ENCODE measurements around the gene DNAJC13. TPM values are rescaled to one million over a fixed set of nuclear protein-coding genes. Genes with fewer than 3 reads are reported as not detected.

The DNAJC13 gene
- total and polyA plus RNA-seq, 2 donors from 2014 or later = 11.5 to 43.1 TPM

- FAIRE-seq (no peak), DNase-seq (no peak)
- H3K36me3 ChIP-seq (ENCODE audit: control insufficient read depth in 2 of 3, insufficient read depth in 3 of 3, low read length in 3 of 3) = peaks cover 4 to 11% (median 9%) of the 10 kb centered on the region in 3 donors
- H3K27me3 ChIP-seq (ENCODE audit: control insufficient read depth, insufficient read depth, low read length) = no peaks in the 10 kb centered on the region
- H3K4me3 ChIP-seq (ENCODE audit: low read length in 3 of 3) = no peak overlapping the region
- H3K27ac ChIP-seq (ENCODE audit: low read depth in 2 of 2, low read length in 2 of 2) = no peak overlapping the region
- TF ChIP-seq CTCF (IDR thresholded peaks at IDR 0.05; ENCODE audit: borderline replicate concordance, extremely low read depth, insufficient read depth) = no peak
- no peak overlapping the region for H3K9ac ChIP-seq (ENCODE audit: low read length in 3 of 3)
- intact Hi-C loops (cut with DNase I) = no loop called here
- H3K4me1 ChIP-seq (ENCODE audit: control insufficient read depth in 2 of 3, insufficient read depth in 2 of 3, low read depth in 1 of 3, low read length in 3 of 3) = no peaks in the 10 kb centered on the region
- no peaks in the 10 kb centered on the region for H3K9me3 ChIP-seq (ENCODE audit: control insufficient read depth in 2 of 3, insufficient read depth in 1 of 3, low read length in 3 of 3)
Measured at GRCh38 chr3:132488151-132488550, 70.8 kb downstream of the DNAJC13 start.

- H3K4me3 ChIP-seq (ENCODE audit: low read length in 3 of 3) = no peak overlapping the region
- no peak for TF ChIP-seq CTCF (IDR thresholded peaks at IDR 0.05; ENCODE audit: borderline replicate concordance, extremely low read depth, insufficient read depth)
- no peak overlapping the region for H3K9ac ChIP-seq (ENCODE audit: low read length in 3 of 3)
- H3K36me3 ChIP-seq (ENCODE audit: control insufficient read depth in 2 of 3, insufficient read depth in 3 of 3, low read length in 3 of 3) = peaks cover 8 to 68% (median 19%) of the 10 kb centered on the region in 3 donors
- no peak overlapping the region for H3K27ac ChIP-seq (ENCODE audit: low read depth in 2 of 2, low read length in 2 of 2)
- H3K27me3 ChIP-seq (ENCODE audit: control insufficient read depth, insufficient read depth, low read length) = no peaks in the 10 kb centered on the region
- H3K9me3 ChIP-seq (ENCODE audit: control insufficient read depth in 2 of 3, insufficient read depth in 1 of 3, low read length in 3 of 3) = no peaks in the 10 kb centered on the region
- FAIRE-seq = no peak
- intact Hi-C loops (cut with DNase I) = no loop called here
- DNase-seq = no peak
- H3K4me1 ChIP-seq (ENCODE audit: control insufficient read depth in 2 of 3, insufficient read depth in 2 of 3, low read depth in 1 of 3, low read length in 3 of 3) = no peaks in the 10 kb centered on the region
Measured at GRCh38 chr3:132499071-132499470, 81.8 kb downstream of the DNAJC13 start.

GRCh38 chr3:132503559-132503958 is 86.3 kb downstream of the DNAJC13 start:
- DNase-seq = no peak
- Histone ChIP-seq H3K4me1 (ENCODE audit: control insufficient read depth in 2 of 3, insufficient read depth in 2 of 3, low read depth in 1 of 3, low read length in 3 of 3) (peaks cover 0 to 4% (median 0%) of the 10 kb centered on the region in 3 donors), H3K27me3 (ENCODE audit: control insufficient read depth, insufficient read depth, low read length) (no peaks in the 10 kb centered on the region), H3K4me3 (ENCODE audit: low read length in 3 of 3) (no peak overlapping the region), H3K27ac (ENCODE audit: low read depth in 2 of 2, low read length in 2 of 2) (no peak overlapping the region), H3K9me3 (ENCODE audit: control insufficient read depth in 2 of 3, insufficient read depth in 1 of 3, low read length in 3 of 3) (no peaks in the 10 kb centered on the region), H3K36me3 (ENCODE audit: control insufficient read depth in 2 of 3, insufficient read depth in 3 of 3, low read length in 3 of 3) (peaks cover 5 to 54% (median 12%) of the 10 kb centered on the region in 3 donors), H3K9ac (ENCODE audit: low read length in 3 of 3) (no peak overlapping the region)
- TF ChIP-seq CTCF (IDR thresholded peaks at IDR 0.05; ENCODE audit: borderline replicate concordance, extremely low read depth, insufficient read depth) = no peak
- FAIRE-seq = no peak
- intact Hi-C loops (cut with DNase I) = no loop called here

GRCh38 chr3:132504375-132504933 is 87.2 kb downstream of the DNAJC13 start:
- no peak overlapping the region for H3K4me3 ChIP-seq (ENCODE audit: low read length in 3 of 3)
- no peak for DNase-seq
- H3K9ac ChIP-seq (ENCODE audit: low read length in 3 of 3) = no peak overlapping the region
- TF ChIP-seq CTCF (IDR thresholded peaks at IDR 0.05; ENCODE audit: borderline replicate concordance, extremely low read depth, insufficient read depth) = no peak
- peaks cover 5 to 55% (median 14%) of the 10 kb centered on the region in 3 donors for H3K36me3 ChIP-seq (ENCODE audit: control insufficient read depth in 2 of 3, insufficient read depth in 3 of 3, low read length in 3 of 3)
- H3K9me3 ChIP-seq (ENCODE audit: control insufficient read depth in 2 of 3, insufficient read depth in 1 of 3, low read length in 3 of 3) = no peaks in the 10 kb centered on the region
- intact Hi-C loops (cut with DNase I) = no loop called here
- H3K27me3 ChIP-seq (ENCODE audit: control insufficient read depth, insufficient read depth, low read length) = no peaks in the 10 kb centered on the region
- H3K27ac ChIP-seq (ENCODE audit: low read depth in 2 of 2, low read length in 2 of 2) = no peak overlapping the region
- FAIRE-seq = no peak
- H3K4me1 ChIP-seq (ENCODE audit: control insufficient read depth in 2 of 3, insufficient read depth in 2 of 3, low read depth in 1 of 3, low read length in 3 of 3) = peaks cover 0 to 4% (median 0%) of the 10 kb centered on the region in 3 donors

Data from kidney (tissue), 14 donors.